Measurements from ENCODE around the gene ATP12A.

- TF ChIP-seq POLR2AphosphoS5 (IDR thresholded peaks at IDR 0.05; ENCODE audit: borderline replicate concordance, low read depth, low read length), result no peak
- TF ChIP-seq EZH2 (IDR thresholded peaks at IDR 0.05), result no peak
Observed at GRCh38 chr13:24691381-24691780, 11.2 kb downstream of the ATP12A start.
